ENCODE measurements around the gene SIRT2. TPM values are rescaled to one million over a fixed set of nuclear protein-coding genes. Genes with fewer than 3 reads are reported as not detected.
A peak's percentile ranks its signal among the peaks of the same experiment; 100 is the strongest.
"Not testable (repeated sequence)": the region's sequence is repeated elsewhere in the genome, so short reads cannot be mapped to it uniquely, and the experiment has no call there.

The SIRT2 gene
- total and polyA plus RNA-seq, 4 donors = 34.6 to 51.2 (median 38.6) TPM

DNA sequence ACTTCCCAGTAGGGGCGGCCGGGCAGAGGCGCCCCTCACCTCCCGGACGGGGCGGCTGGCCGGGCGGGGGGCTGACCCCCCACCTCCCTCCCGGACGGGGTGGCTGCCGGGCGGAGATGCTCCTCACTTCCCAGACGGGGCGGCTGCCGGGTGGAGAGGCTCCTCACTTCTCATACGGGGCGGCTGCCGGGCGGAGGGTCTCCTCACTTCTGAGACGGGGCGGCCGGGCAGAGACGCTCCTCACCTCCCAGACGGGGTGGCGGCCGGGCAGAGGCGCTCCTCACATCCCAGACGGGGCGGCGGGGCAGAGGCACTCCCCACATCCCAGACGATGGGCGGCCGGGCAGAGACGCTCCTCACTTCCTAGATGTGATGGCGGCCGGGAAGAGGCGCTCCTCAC is 43.7 kb downstream of the SIRT2 start:
- H3K4me3 ChIP-seq (ENCODE audit: low read length in 2 of 2); H3K9me3 ChIP-seq (ENCODE audit: control insufficient read depth, low read length); DNase-seq; H3K27me3 ChIP-seq (ENCODE audit: control insufficient read depth in 1 of 2, insufficient read depth in 2 of 2, low read length in 1 of 2); H3K27ac ChIP-seq (ENCODE audit: low read depth in 1 of 2, low read length in 2 of 2); H3K4me1 ChIP-seq (ENCODE audit: control insufficient read depth in 1 of 2, insufficient read depth in 2 of 2, low read length in 2 of 2); intact Hi-C loops (cut with DNase I); H3K36me3 ChIP-seq (ENCODE audit: control insufficient read depth in 1 of 2, insufficient read depth in 2 of 2, low read length in 1 of 2); ATAC-seq (ENCODE audit: low FRiP score): not testable (repeated sequence)
- WGBS, 2 donors = 91 to 94% methylated on average over 22 to 34 of the region's 37 CpGs

- H3K4me1 ChIP-seq (ENCODE audit: control insufficient read depth in 1 of 2, insufficient read depth in 2 of 2, low read length in 2 of 2); H3K4me3 ChIP-seq (ENCODE audit: low read length in 2 of 2); ATAC-seq (ENCODE audit: low FRiP score); DNase-seq; H3K27me3 ChIP-seq (ENCODE audit: control insufficient read depth in 1 of 2, insufficient read depth in 2 of 2, low read length in 1 of 2); H3K36me3 ChIP-seq (ENCODE audit: control insufficient read depth in 1 of 2, insufficient read depth in 2 of 2, low read length in 1 of 2); H3K27ac ChIP-seq (ENCODE audit: low read depth in 1 of 2, low read length in 2 of 2); H3K9me3 ChIP-seq (ENCODE audit: control insufficient read depth, low read length): not testable (repeated sequence)
- intact Hi-C loops (cut with DNase I) = loop anchor here in 1 of 2 donors (5.0 kb wide), 2 partner anchors 238 to 518 kb away; partner anchors contain the start of genes CATSPERG, EIF3K and MAP4K1
- WGBS, 2 donors = 87 to 90% methylated on average over 3 of the region's 3 CpGs
Measured at GRCh38 chr19:38854961-38855360, 44.5 kb downstream of the SIRT2 start.

DNA sequence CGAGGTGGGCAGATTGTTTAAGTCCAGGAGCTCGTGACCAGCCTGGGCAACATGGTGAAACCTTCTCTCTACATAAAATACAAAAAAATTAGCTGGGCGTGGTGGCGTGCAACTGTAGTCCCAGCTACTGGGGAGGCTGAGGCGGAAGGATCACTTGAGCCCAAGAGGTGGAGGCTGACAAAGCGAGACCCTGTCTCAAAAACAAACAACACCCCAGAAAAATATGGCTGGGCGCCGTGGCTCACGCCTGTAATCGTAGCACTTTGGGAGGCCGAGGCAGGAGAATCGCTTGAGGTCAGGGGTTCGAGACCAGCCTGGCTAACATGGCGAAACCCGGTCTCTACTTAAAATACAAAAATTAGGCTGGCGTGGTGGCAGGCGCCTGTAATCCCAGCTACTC is 46.2 kb downstream of the SIRT2 start:
- no peaks in the 10 kb centered on the region for H3K36me3 ChIP-seq (ENCODE audit: control insufficient read depth in 1 of 2, insufficient read depth in 2 of 2, low read length in 1 of 2)

GRCh38 chr19:38852231-38853044 is 47.0 kb downstream of the SIRT2 start:
- Histone ChIP-seq H3K27ac (ENCODE audit: low read depth in 1 of 2, low read length in 2 of 2) (peak overlapping the region; percentile 82 to 91), H3K27me3 (ENCODE audit: control insufficient read depth in 1 of 2, insufficient read depth in 2 of 2, low read length in 1 of 2) (no peaks in the 10 kb centered on the region), H3K36me3 (ENCODE audit: control insufficient read depth in 1 of 2, insufficient read depth in 2 of 2, low read length in 1 of 2) (no peaks in the 10 kb centered on the region), H3K9me3 (ENCODE audit: control insufficient read depth, low read length) (no peaks in the 10 kb centered on the region), H3K4me3 (ENCODE audit: low read length in 2 of 2) (peak overlapping the region; percentile 86 to 92), H3K4me1 (ENCODE audit: control insufficient read depth in 1 of 2, insufficient read depth in 2 of 2, low read length in 2 of 2) (no peaks in the 10 kb centered on the region)
- ATAC-seq (ENCODE audit: low FRiP score) (no peak), DNase-seq (peak; percentile 79 to 89)
- intact Hi-C loops (cut with DNase I) = loop anchor here in 1 of 2 donors (5.0 kb wide), 2 partner anchors 235 to 515 kb away; partner anchors contain the start of genes CATSPERG, EIF3K and MAP4K1
- WGBS, 2 donors = 0 to 1% methylated on average over 52 of the region's 52 CpGs

More for the DNA sequence above, 46.2 kb downstream of the SIRT2 start:
- H3K4me1 ChIP-seq (ENCODE audit: control insufficient read depth in 1 of 2, insufficient read depth in 2 of 2, low read length in 2 of 2) = no peaks in the 10 kb centered on the region
- intact Hi-C loops (cut with DNase I) = loop anchor here in 1 of 2 donors (5.0 kb wide), 2 partner anchors 236 to 516 kb away; partner anchors contain the start of genes CATSPERG, EIF3K and MAP4K1
- no peak overlapping the region for H3K4me3 ChIP-seq (ENCODE audit: low read length in 2 of 2)
- DNase-seq (no peak), ATAC-seq (ENCODE audit: low FRiP score) (no peak)
- H3K27ac ChIP-seq (ENCODE audit: low read depth in 1 of 2, low read length in 2 of 2) = no peak overlapping the region
- H3K27me3 ChIP-seq (ENCODE audit: control insufficient read depth in 1 of 2, insufficient read depth in 2 of 2, low read length in 1 of 2) = no peaks in the 10 kb centered on the region
- 85 to 89% methylated on average over 17 of the region's 17 CpGs for WGBS, 2 donors
- H3K9me3 ChIP-seq (ENCODE audit: control insufficient read depth, low read length) = no peaks in the 10 kb centered on the region

- Histone ChIP-seq H3K4me1 (ENCODE audit: control insufficient read depth in 1 of 2, insufficient read depth in 2 of 2, low read length in 2 of 2) (no peaks in the 10 kb centered on the region), H3K27me3 (ENCODE audit: control insufficient read depth in 1 of 2, insufficient read depth in 2 of 2, low read length in 1 of 2) (no peaks in the 10 kb centered on the region), H3K27ac (ENCODE audit: low read depth in 1 of 2, low read length in 2 of 2) (peak overlapping the region; percentile 91 to 94), H3K4me3 (ENCODE audit: low read length in 2 of 2) (peak overlapping the region; percentile 86 to 92), H3K36me3 (ENCODE audit: control insufficient read depth in 1 of 2, insufficient read depth in 2 of 2, low read length in 1 of 2) (no peaks in the 10 kb centered on the region), H3K9me3 (ENCODE audit: control insufficient read depth, low read length) (no peaks in the 10 kb centered on the region)
- WGBS, 2 donors = 1% methylated on average over 28 to 67 of the region's 67 CpGs
- ATAC-seq (ENCODE audit: low FRiP score) (peak; percentile 80), DNase-seq (peak; percentile 96 to 97)
- intact Hi-C loops (cut with DNase I) = loop anchor here in 1 of 2 donors (5.0 kb wide), 2 partner anchors 234 to 514 kb away; partner anchors contain the start of genes CATSPERG, EIF3K and MAP4K1
Measured at GRCh38 chr19:38851622-38852230, 47.7 kb downstream of the SIRT2 start.

DNA sequence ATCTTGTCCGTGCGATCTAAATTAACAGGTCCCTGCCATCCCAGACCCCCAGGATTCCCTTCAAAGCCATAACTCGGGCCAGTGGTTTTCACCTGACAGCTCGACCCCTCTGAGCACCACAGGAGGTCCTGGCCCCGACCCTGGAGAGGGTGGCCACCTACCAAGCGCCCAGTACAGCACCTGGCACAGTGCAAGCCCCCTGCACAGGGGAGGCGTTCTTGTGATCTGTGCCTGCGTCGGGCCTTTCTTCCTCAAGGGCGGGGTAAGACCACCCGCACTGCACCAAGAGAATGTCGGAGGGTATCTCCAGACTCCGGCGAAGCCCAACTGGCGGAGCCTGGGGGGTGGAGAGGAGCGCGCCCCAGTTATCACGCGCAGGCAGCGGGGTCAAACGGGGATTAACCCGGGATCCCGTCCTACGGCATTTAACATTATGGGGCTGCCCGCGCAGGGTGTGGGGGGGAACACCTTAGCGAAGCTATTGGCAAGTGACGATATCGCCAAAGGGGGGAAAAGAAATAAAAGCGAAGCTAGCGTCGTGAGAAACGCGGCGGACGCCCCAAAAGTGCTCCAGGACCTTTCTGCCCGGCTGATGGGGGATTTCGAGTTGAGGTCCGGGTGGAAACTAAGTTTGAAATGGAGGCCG is 48.3 kb downstream of the SIRT2 start:
- H3K27me3 ChIP-seq (ENCODE audit: control insufficient read depth in 1 of 2, insufficient read depth in 2 of 2, low read length in 1 of 2) = no peaks in the 10 kb centered on the region
- intact Hi-C loops (cut with DNase I) = loop anchor here in 1 of 2 donors (5.0 kb wide), 2 partner anchors 234 to 514 kb away; partner anchors contain the start of genes CATSPERG, EIF3K and MAP4K1
- ATAC-seq (ENCODE audit: low FRiP score) (no peak), DNase-seq (peak in 1 of 2 donors; percentile 64)
- WGBS, 2 donors = 1% methylated on average over 40 of the region's 40 CpGs
- no peaks in the 10 kb centered on the region for H3K4me1 ChIP-seq (ENCODE audit: control insufficient read depth in 1 of 2, insufficient read depth in 2 of 2, low read length in 2 of 2)
- H3K36me3 ChIP-seq (ENCODE audit: control insufficient read depth in 1 of 2, insufficient read depth in 2 of 2, low read length in 1 of 2) = peaks cover 0 to 3% of the 10 kb centered on the region in 2 donors
- peak overlapping the region in 1 of 2 donors; percentile 21 for H3K4me3 ChIP-seq (ENCODE audit: low read length in 2 of 2)
- peak overlapping the region; percentile 72 to 94 for H3K27ac ChIP-seq (ENCODE audit: low read depth in 1 of 2, low read length in 2 of 2)
- H3K9me3 ChIP-seq (ENCODE audit: control insufficient read depth, low read length) = no peaks in the 10 kb centered on the region

DNA sequence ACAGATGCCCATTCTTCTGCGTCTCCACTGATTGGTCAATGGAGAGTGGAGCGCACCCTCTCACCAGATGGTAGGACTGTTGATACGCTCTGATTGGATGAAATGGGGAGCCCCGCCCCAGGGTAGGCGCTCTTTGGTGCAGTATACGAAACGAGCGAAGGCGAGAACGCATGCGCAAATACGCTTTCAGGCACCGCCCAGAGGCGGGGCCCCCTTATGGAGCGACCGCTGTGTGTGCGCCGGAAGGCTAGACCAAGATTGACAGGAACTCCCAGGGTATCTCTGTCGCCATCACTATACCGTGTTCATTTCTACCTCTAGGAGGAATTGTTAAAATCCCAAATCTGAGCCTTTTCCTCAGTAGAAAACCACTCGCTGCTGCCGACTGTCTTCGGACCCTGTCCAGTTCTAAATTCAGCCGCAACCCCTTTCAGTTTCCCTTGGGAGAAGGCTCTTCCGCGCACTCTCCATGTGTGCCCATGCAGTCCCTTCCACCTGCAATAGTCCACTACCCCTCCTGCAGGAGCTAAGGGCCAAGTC is 48.9 kb downstream of the SIRT2 start:
- peak; percentile 94 for ATAC-seq (ENCODE audit: low FRiP score)
- intact Hi-C loops (cut with DNase I) = loop anchor here in 1 of 2 donors (5.0 kb wide), 2 partner anchors 233 to 513 kb away; partner anchors contain the start of genes CATSPERG, EIF3K and MAP4K1
- Histone ChIP-seq H3K27me3 (ENCODE audit: control insufficient read depth in 1 of 2, insufficient read depth in 2 of 2, low read length in 1 of 2) (no peaks in the 10 kb centered on the region), H3K4me3 (ENCODE audit: low read length in 2 of 2) (peak overlapping the region in 1 of 2 donors; percentile 21), H3K27ac (ENCODE audit: low read depth in 1 of 2, low read length in 2 of 2) (peak overlapping the region; percentile 72 to 94), H3K4me1 (ENCODE audit: control insufficient read depth in 1 of 2, insufficient read depth in 2 of 2, low read length in 2 of 2) (no peaks in the 10 kb centered on the region), H3K36me3 (ENCODE audit: control insufficient read depth in 1 of 2, insufficient read depth in 2 of 2, low read length in 1 of 2) (peaks cover 0 to 4% of the 10 kb centered on the region in 2 donors), H3K9me3 (ENCODE audit: control insufficient read depth, low read length) (no peaks in the 10 kb centered on the region)
- peak; percentile 99 for DNase-seq
- 0% methylated on average over 26 of the region's 26 CpGs for WGBS, 2 donors

Data from aorta (tissue), 5 donors.